WTC11 (cell line): ENCODE results near the gene KCNJ6. TPM values are rescaled to one million over a fixed set of nuclear protein-coding genes. Genes with fewer than 3 reads are reported as not detected.

Experiments used
- ATAC-seq: fragments of 200-7000 bp; cut with Tn5 transposase; 2 replicates; pipeline ENCODE4 v1.10.0; 2021; ENCODE audit warnings: mild to moderate bottlenecking, moderate library complexity
- CTCF ChIA-PET: fragments of 300-600 bp; sonication (Branson Sonifier 250); formaldehyde crosslinking; loops from one replicate; lab custom pipeline; 2021; ENCODE audit warnings: antibody characterized with exemption; lab: Charles Lee
- POLR2A ChIA-PET: fragments of 350-600 bp; sonication (Branson Sonifier 250); formaldehyde crosslinking; loops from one replicate; lab custom pipeline; 2021; ENCODE audit warnings: antibody characterized with exemption; lab: Charles Lee
- DNase-seq: peaks from one replicate; pipeline ENCODE4 v3.0.0; 2021; ENCODE audit warnings: low spot score
- H3K27ac Mint-ChIP-seq: 2 replicates; pipeline ENCODE4 v1.8.0; 2021; ENCODE audit warnings: mixed read lengths
- H3K27me3 Mint-ChIP-seq: 2 replicates; pipeline ENCODE4 v1.8.0; 2021; ENCODE audit warnings: low read depth, mild to moderate bottlenecking, moderate library complexity, mixed read lengths
- H3K36me3 Mint-ChIP-seq: 2 replicates; pipeline ENCODE4 v1.8.0; 2021; ENCODE audit warnings: mixed read lengths
- H3K4me1 Mint-ChIP-seq: 2 replicates; pipeline ENCODE4 v1.8.0; 2022; ENCODE audit warnings: mixed read lengths
- H3K4me3 Mint-ChIP-seq: 2 replicates; pipeline ENCODE4 v1.8.0; 2021; ENCODE audit warnings: mild to moderate bottlenecking, moderate library complexity, mixed read lengths
- H3K9me3 Mint-ChIP-seq: 2 replicates; pipeline ENCODE4 v1.8.0; 2021; ENCODE audit warnings: mixed read lengths
- CBFB ChIP-seq: sonication (generic); formaldehyde crosslinking; IDR thresholded peaks from 2 replicates; pipeline ENCODE4 v1.8.1; 2022; ENCODE audit warnings: mild to moderate bottlenecking, low read depth, missing genetic modification reagents
- CREB1 ChIP-seq: sonication (generic); formaldehyde crosslinking; IDR thresholded peaks from 2 replicates; pipeline ENCODE4 v1.8.0; 2023; ENCODE audit warnings: mild to moderate bottlenecking, missing genetic modification reagents
- CREM ChIP-seq: sonication (generic); formaldehyde crosslinking; IDR thresholded peaks from 2 replicates; pipeline ENCODE4 v1.8.1; 2022; ENCODE audit warnings: mild to moderate bottlenecking, missing genetic modification reagents, moderate library complexity
- CTCF ChIP-seq: fragments of 200-600 bp; IDR thresholded peaks from 2 replicates; pipeline ENCODE4 v1.8.0; 2022; ENCODE audit warnings: antibody characterized with exemption
- EMX1 ChIP-seq: fragments of 250-450 bp; sonication (Bioruptor Pico); IDR thresholded peaks from 2 replicates; pipeline ENCODE4 v1.8.0; 2021; ENCODE audit warnings: mild to moderate bottlenecking
- ESRRA ChIP-seq: sonication (generic); formaldehyde crosslinking; IDR thresholded peaks from 2 replicates; pipeline ENCODE4 v1.8.1; 2022; ENCODE audit warnings: mild to moderate bottlenecking, missing genetic modification reagents, borderline replicate concordance
- HMGA2 ChIP-seq: fragments of 250-450 bp; sonication (Bioruptor Pico); IDR thresholded peaks from 2 replicates; pipeline ENCODE4 v1.4.0; 2021; ENCODE audit warnings: mild to moderate bottlenecking, moderate library complexity
- IRF1 ChIP-seq: sonication (generic); formaldehyde crosslinking; IDR thresholded peaks from 2 replicates; pipeline ENCODE4 v1.8.0; 2023; ENCODE audit warnings: missing genetic modification reagents
- MXD4 ChIP-seq: fragments of 250-450 bp; sonication (Bioruptor Pico); IDR thresholded peaks from 2 replicates; pipeline ENCODE4 v1.8.0; 2021; ENCODE audit warnings: mild to moderate bottlenecking, moderate library complexity, borderline replicate concordance
- NFYB ChIP-seq: sonication (generic); formaldehyde crosslinking; conservative IDR thresholded peaks from 2 replicates; pipeline ENCODE4 v1.8.0; 2022; ENCODE audit warnings: low read depth, missing genetic modification reagents
- NR1H2 ChIP-seq: sonication (generic); formaldehyde crosslinking; IDR thresholded peaks from 2 replicates; pipeline ENCODE4 v1.9.0; 2021; ENCODE audit warnings: mild to moderate bottlenecking, moderate library complexity, missing genetic modification reagents
- NR2C2 ChIP-seq: sonication (generic); formaldehyde crosslinking; IDR thresholded peaks from 2 replicates; pipeline ENCODE4 v1.8.0; 2022; ENCODE audit warnings: mild to moderate bottlenecking, missing genetic modification reagents
- PRRX2 ChIP-seq: fragments of 250-450 bp; sonication (Bioruptor Pico); IDR thresholded peaks from 2 replicates; pipeline ENCODE4 v1.8.0; 2021; ENCODE audit warnings: mild to moderate bottlenecking
- RELA ChIP-seq: sonication (generic); formaldehyde crosslinking; IDR thresholded peaks from 2 replicates; pipeline ENCODE4 v1.8.1; 2022; ENCODE audit warnings: missing genetic modification reagents, mild to moderate bottlenecking, borderline replicate concordance
- RORB ChIP-seq: fragments of 250-450 bp; sonication (Bioruptor Pico); IDR thresholded peaks from 2 replicates; pipeline ENCODE4 v1.9.0; 2021; ENCODE audit warnings: mild to moderate bottlenecking
- ZNF263 ChIP-seq: sonication (generic); formaldehyde crosslinking; IDR thresholded peaks from 2 replicates; pipeline ENCODE4 v1.8.1; 2022; ENCODE audit warnings: low read depth, mild to moderate bottlenecking, moderate library complexity, missing genetic modification reagents
- ZNF317 ChIP-seq: sonication (generic); formaldehyde crosslinking; IDR thresholded peaks from 2 replicates; pipeline ENCODE4 v1.8.1; 2023; ENCODE audit warnings: low read depth, mild to moderate bottlenecking, moderate library complexity, missing genetic modification reagents, borderline replicate concordance
- ZNF671 ChIP-seq: fragments of 250-450 bp; sonication (Bioruptor Pico); IDR thresholded peaks from 2 replicates; pipeline ENCODE4 v1.8.0; 2021; ENCODE audit warnings: mild to moderate bottlenecking
- ZSCAN18 ChIP-seq: fragments of 250-450 bp; sonication (Bioruptor Pico); IDR thresholded peaks from 2 replicates; pipeline ENCODE4 v2.1.2; 2022; ENCODE audit warnings: mild to moderate bottlenecking, moderate library complexity
- total RNA-seq: library from RNA; stranded (reverse); gene quantifications from 3 replicates; pipeline ENCODE4 v1.2.3, GENCODE V29; 2021
- TF ChIP-seq, protein P1 (sequence below): sonication (generic); formaldehyde crosslinking; IDR thresholded peaks from 2 replicates; pipeline ENCODE4 v1.8.1; 2022; ENCODE audit warnings: missing genetic modification reagents, borderline replicate concordance
- TF ChIP-seq, protein P2 (sequence below): sonication (generic); formaldehyde crosslinking; IDR thresholded peaks from 2 replicates; pipeline ENCODE4 v1.8.1; 2022; ENCODE audit warnings: mild to moderate bottlenecking, missing genetic modification reagents, moderate library complexity, borderline replicate concordance
- TF ChIP-seq, protein P3 (sequence below): sonication (generic); formaldehyde crosslinking; IDR thresholded peaks from 2 replicates; pipeline ENCODE4 v1.8.0; 2023; ENCODE audit warnings: missing genetic modification reagents, mild to moderate bottlenecking, borderline replicate concordance

Gene KCNJ6
- total RNA-seq, 1 experiment from 2014 or later: 0.35 TPM

- TF ChIP-seq CTCF: no peak
- TF ChIP-seq, protein P1, sequence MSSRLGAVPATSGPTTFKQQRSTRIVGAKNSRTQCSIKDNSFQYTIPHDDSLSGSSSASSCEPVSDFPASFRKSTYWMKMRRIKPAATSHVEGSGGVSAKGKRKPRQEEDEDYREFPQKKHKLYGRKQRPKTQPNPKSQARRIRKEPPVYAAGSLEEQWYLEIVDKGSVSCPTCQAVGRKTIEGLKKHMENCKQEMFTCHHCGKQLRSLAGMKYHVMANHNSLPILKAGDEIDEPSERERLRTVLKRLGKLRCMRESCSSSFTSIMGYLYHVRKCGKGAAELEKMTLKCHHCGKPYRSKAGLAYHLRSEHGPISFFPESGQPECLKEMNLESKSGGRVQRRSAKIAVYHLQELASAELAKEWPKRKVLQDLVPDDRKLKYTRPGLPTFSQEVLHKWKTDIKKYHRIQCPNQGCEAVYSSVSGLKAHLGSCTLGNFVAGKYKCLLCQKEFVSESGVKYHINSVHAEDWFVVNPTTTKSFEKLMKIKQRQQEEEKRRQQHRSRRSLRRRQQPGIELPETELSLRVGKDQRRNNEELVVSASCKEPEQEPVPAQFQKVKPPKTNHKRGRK: no peak
- no peak for TF ChIP-seq RORB (CRISPR knock-in tag)
These were observed 28.2 kb upstream of the KCNJ6 start (continued) for GRCh38 chr21:37944496-37944895.

DNA sequence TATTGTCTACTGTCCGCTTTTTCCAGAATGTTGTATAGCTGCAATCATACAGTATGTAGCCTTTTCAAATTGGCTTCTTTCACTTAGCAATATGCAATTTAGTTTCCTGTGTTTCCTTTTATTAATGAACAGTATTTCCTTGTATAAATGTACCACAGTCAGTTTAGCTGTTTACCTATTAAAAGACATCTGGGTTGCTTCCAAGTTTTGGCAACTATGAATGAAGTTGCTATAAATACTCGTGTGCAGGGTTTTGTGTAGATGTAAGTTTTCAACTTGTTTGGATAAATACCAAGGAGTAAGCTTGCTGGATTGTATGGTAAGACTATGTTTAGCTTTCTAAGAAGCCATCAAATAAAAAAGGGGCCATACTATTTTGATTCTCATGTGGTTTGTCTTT is 24.4 kb upstream of the KCNJ6 start:
- H3K9me3 Mint-ChIP-seq: peaks cover 18% of the 10 kb centered on the region
- ATAC-seq (no peak), DNase-seq (no peak)
- no peaks in the 10 kb centered on the region for H3K4me1 Mint-ChIP-seq
- H3K4me3 Mint-ChIP-seq: no peak overlapping the region
- ChIA-PET POLR2A (no interaction called here), CTCF (interaction anchor here (0.6 kb wide), 1 partner anchor 232 kb away, joined by 4 read pairs; no protein-coding TSS in a partner anchor)
- H3K36me3 Mint-ChIP-seq: peaks cover 5% of the 10 kb centered on the region; the same call in 1 of the 2 replicates
- H3K27ac Mint-ChIP-seq: no peak overlapping the region
- no peaks in the 10 kb centered on the region for H3K27me3 Mint-ChIP-seq
- TF ChIP-seq, protein P2, sequence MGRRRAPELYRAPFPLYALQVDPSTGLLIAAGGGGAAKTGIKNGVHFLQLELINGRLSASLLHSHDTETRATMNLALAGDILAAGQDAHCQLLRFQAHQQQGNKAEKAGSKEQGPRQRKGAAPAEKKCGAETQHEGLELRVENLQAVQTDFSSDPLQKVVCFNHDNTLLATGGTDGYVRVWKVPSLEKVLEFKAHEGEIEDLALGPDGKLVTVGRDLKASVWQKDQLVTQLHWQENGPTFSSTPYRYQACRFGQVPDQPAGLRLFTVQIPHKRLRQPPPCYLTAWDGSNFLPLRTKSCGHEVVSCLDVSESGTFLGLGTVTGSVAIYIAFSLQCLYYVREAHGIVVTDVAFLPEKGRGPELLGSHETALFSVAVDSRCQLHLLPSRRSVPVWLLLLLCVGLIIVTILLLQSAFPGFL (CRISPR knock-in tag): no peak
- TF ChIP-seq RORB (CRISPR knock-in tag) (no peak), NFYB (CRISPR knock-in tag) (no peak), PRRX2 (CRISPR knock-in tag) (no peak), CREM (CRISPR knock-in tag) (no peak), CREB1 (CRISPR knock-in tag) (no peak), CBFB (no peak), ZNF263 (CRISPR knock-in tag) (no peak), IRF1 (no peak), RELA (CRISPR knock-in tag) (no peak), ZNF317 (CRISPR knock-in tag) (no peak), EMX1 (CRISPR knock-in tag) (no peak), NR1H2 (CRISPR knock-in tag) (no peak), HMGA2 (no peak), ZNF671 (CRISPR knock-in tag) (no peak), ESRRA (CRISPR knock-in tag) (no peak), ZSCAN18 (CRISPR knock-in tag) (no peak), NR2C2 (CRISPR knock-in tag) (no peak), MXD4 (CRISPR knock-in tag) (no peak)
- TF ChIP-seq, protein P3, sequence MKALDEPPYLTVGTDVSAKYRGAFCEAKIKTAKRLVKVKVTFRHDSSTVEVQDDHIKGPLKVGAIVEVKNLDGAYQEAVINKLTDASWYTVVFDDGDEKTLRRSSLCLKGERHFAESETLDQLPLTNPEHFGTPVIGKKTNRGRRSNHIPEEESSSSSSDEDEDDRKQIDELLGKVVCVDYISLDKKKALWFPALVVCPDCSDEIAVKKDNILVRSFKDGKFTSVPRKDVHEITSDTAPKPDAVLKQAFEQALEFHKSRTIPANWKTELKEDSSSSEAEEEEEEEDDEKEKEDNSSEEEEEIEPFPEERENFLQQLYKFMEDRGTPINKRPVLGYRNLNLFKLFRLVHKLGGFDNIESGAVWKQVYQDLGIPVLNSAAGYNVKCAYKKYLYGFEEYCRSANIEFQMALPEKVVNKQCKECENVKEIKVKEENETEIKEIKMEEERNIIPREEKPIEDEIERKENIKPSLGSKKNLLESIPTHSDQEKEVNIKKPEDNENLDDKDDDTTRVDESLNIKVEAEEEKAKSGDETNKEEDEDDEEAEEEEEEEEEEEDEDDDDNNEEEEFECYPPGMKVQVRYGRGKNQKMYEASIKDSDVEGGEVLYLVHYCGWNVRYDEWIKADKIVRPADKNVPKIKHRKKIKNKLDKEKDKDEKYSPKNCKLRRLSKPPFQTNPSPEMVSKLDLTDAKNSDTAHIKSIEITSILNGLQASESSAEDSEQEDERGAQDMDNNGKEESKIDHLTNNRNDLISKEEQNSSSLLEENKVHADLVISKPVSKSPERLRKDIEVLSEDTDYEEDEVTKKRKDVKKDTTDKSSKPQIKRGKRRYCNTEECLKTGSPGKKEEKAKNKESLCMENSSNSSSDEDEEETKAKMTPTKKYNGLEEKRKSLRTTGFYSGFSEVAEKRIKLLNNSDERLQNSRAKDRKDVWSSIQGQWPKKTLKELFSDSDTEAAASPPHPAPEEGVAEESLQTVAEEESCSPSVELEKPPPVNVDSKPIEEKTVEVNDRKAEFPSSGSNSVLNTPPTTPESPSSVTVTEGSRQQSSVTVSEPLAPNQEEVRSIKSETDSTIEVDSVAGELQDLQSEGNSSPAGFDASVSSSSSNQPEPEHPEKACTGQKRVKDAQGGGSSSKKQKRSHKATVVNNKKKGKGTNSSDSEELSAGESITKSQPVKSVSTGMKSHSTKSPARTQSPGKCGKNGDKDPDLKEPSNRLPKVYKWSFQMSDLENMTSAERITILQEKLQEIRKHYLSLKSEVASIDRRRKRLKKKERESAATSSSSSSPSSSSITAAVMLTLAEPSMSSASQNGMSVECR: no peak
